Measurements from ENCODE around the gene HMBS. TPM values are rescaled to one million over a fixed set of nuclear protein-coding genes. Genes with fewer than 3 reads are reported as not detected.

Gene HMBS
- total RNA-seq, 4 donors from 2014 or later, result 6.7 to 18.3 (median 10.6) TPM

DNA sequence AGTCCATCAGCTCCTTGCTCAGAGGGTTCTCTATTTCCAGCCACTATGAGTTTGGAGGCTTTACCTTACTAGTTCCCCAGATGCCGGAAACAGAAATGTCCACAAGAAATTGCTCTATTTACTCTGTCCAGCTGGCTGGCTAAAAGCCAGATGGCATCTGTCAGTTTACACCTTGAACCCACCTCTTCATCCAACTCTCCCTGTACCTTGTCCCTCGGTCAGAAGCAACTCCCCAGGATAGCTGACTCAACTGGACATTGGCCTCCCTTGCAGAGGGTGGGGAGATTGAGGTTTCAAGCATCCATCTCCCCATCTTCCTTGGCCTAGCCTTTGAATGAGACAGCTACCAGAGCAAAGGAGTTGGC, 24.2 kb downstream of the HMBS start:
- no peak for TF ChIP-seq POLR2A (IDR thresholded peaks at IDR 0.05)
- TF ChIP-seq, protein P1, sequence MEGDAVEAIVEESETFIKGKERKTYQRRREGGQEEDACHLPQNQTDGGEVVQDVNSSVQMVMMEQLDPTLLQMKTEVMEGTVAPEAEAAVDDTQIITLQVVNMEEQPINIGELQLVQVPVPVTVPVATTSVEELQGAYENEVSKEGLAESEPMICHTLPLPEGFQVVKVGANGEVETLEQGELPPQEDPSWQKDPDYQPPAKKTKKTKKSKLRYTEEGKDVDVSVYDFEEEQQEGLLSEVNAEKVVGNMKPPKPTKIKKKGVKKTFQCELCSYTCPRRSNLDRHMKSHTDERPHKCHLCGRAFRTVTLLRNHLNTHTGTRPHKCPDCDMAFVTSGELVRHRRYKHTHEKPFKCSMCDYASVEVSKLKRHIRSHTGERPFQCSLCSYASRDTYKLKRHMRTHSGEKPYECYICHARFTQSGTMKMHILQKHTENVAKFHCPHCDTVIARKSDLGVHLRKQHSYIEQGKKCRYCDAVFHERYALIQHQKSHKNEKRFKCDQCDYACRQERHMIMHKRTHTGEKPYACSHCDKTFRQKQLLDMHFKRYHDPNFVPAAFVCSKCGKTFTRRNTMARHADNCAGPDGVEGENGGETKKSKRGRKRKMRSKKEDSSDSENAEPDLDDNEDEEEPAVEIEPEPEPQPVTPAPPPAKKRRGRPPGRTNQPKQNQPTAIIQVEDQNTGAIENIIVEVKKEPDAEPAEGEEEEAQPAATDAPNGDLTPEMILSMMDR (IDR thresholded peaks at IDR 0.05), result no peak
- no peak for TF ChIP-seq EP300 (IDR thresholded peaks at IDR 0.05)
- Histone ChIP-seq H3K27me3 (no peaks in the 10 kb centered on the region), H3K27ac (peak overlapping the region in 3 of 4 donors; percentile 42 to 91 (median 89)), H3K36me3 (peaks cover 0 to 42% (median 11%) of the 10 kb centered on the region in 3 donors), H3K4me1 (peaks cover 0 to 42% (median 22%) of the 10 kb centered on the region in 4 donors), H3K9me3 (no peaks in the 10 kb centered on the region), H3K4me3 (peak overlapping the region in 2 of 4 donors; percentile 94 to 99)
- DNase-seq (ENCODE audit: low spot score in 2 of 2), result no peak
- 83 to 90% methylated on average over 2 of the region's 2 CpGs for WGBS, 2 donors

GRCh38 chr11:119109843-119110242, 25.2 kb downstream of the HMBS start:
- Histone ChIP-seq H3K9me3 (no peaks in the 10 kb centered on the region), H3K4me3 (no peak overlapping the region), H3K4me1 (peaks cover 0 to 38% (median 22%) of the 10 kb centered on the region in 4 donors), H3K36me3 (peaks cover 2 to 51% (median 15%) of the 10 kb centered on the region in 3 donors), H3K27ac (no peak overlapping the region), H3K27me3 (no peaks in the 10 kb centered on the region)
- TF ChIP-seq EP300 (IDR thresholded peaks at IDR 0.05) (no peak), POLR2A (IDR thresholded peaks at IDR 0.05) (no peak)
- TF ChIP-seq, protein P1 (IDR thresholded peaks at IDR 0.05), result no peak
- DNase-seq (ENCODE audit: low spot score in 2 of 2), result no peak
- 83% methylated on average over 3 of the region's 3 CpGs for WGBS, 2 donors

DNA sequence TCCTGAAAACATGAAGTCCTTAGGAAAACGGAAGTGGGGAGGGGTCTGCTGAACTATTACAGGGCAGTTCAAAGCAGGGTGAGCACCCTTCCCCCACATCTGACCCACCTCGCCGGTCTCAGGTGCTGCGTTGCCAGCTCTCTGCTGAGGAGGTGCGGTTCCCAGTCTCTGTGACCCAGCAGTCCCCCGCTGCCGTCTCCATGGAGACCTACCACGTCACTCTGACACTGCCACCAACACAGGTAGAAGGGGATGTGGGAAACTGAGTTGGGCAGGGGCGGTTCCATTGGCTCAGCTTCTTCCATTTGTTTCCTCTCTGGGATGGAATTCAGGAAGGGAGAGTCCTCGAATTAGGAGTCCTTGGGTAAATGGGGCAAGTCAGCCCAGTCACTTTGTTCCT, 25.8 kb downstream of the HMBS start:
- WGBS, 2 donors, result 74 to 81% methylated on average over 10 of the region's 10 CpGs
- Histone ChIP-seq H3K36me3 (peaks cover 2 to 56% (median 15%) of the 10 kb centered on the region in 3 donors), H3K27me3 (no peaks in the 10 kb centered on the region), H3K4me3 (no peak overlapping the region), H3K9me3 (no peaks in the 10 kb centered on the region), H3K4me1 (peaks cover 0 to 38% (median 22%) of the 10 kb centered on the region in 4 donors), H3K27ac (no peak overlapping the region)
- no peak for DNase-seq (ENCODE audit: low spot score in 2 of 2)
- TF ChIP-seq, protein P1 (IDR thresholded peaks at IDR 0.05), result no peak
- no peak for TF ChIP-seq POLR2A (IDR thresholded peaks at IDR 0.05)
- no peak for TF ChIP-seq EP300 (IDR thresholded peaks at IDR 0.05)

- TF ChIP-seq, protein P1 (IDR thresholded peaks at IDR 0.05), result no peak
- no peak for TF ChIP-seq POLR2A (IDR thresholded peaks at IDR 0.05)
- WGBS, 2 donors, result 93 to 94% methylated on average over 7 to 11 of the region's 11 CpGs
- Histone ChIP-seq H3K27me3 (no peaks in the 10 kb centered on the region), H3K9me3 (no peaks in the 10 kb centered on the region), H3K4me3 (no peak overlapping the region), H3K36me3 (peaks cover 2 to 66% (median 15%) of the 10 kb centered on the region in 3 donors), H3K27ac (no peak overlapping the region), H3K4me1 (peaks cover 0 to 32% (median 20%) of the 10 kb centered on the region in 4 donors)
- DNase-seq (ENCODE audit: low spot score in 2 of 2), result no peak
These were observed 26.8 kb downstream of the HMBS start for GRCh38 chr11:119111361-119111925.

DNA sequence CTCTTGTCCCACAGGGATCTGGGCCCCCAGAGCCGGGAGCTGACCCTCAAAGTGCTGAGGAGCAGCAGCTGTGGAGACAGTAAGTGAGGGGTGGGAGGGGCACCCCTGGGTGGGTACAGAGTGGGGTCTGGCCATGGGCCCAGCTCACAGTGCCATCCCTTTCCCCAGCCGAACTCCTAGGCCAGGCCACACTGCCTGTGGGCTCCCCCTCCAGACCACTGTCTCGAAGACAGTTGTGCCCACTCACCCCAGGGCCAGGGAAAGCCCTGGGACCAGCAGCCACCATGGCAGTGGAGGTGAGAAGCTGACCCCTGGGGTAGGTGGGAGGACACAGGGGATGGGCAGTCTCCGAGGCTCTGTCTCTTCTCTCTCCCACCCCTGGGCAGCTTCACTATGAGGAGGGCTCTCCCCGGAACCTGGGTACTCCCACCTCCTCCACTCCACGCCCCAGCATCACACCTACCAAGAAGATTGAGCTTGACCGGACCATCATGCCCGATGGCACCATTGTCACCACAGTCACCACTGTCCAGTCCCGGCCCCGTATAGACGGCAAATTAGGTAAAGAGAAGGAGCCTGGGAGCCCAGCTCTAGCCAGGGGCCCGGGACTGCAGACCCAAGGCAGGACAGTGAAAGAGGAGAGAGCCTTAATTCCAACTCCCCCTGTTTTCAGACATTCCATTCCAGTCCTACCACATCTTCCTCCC, 27.8 kb downstream of the HMBS start:
- no peak overlapping the region for H3K27ac ChIP-seq
- peaks cover 2 to 77% (median 15%) of the 10 kb centered on the region in 3 donors for H3K36me3 ChIP-seq
- no peak for DNase-seq (ENCODE audit: low spot score in 2 of 2)
- no peak overlapping the region for H3K4me3 ChIP-seq
- H3K4me1 ChIP-seq, result peaks cover 0 to 29% (median 16%) of the 10 kb centered on the region in 4 donors
- 86 to 90% methylated on average over 12 of the region's 12 CpGs for WGBS, 2 donors
- H3K27me3 ChIP-seq, result no peaks in the 10 kb centered on the region
- no peak for TF ChIP-seq POLR2A (IDR thresholded peaks at IDR 0.05)
- no peak for TF ChIP-seq EP300 (IDR thresholded peaks at IDR 0.05)
- TF ChIP-seq, protein P1 (IDR thresholded peaks at IDR 0.05), result no peak
- H3K9me3 ChIP-seq, result no peaks in the 10 kb centered on the region

Data from tibial nerve (tissue), 4 donors.